T follicular helper cell (primary cell): ENCODE data around the gene TGFA.

ENCODE experiments used
- DNase-seq: peaks from one replicate; pipeline ENCODE4 v3.0.0-alpha.2; 2020; ENCODE audit warnings: low read depth

TGFA gene

GRCh38 chr2:70552501-70553333 lies 909 bp downstream of the TGFA start:
- DNase-seq = no peak

- no peak for DNase-seq
These were observed 2.5 kb downstream of the TGFA start for GRCh38 chr2:70551167-70551566.

- no peak for DNase-seq
These were observed 3.7 kb downstream of the TGFA start for GRCh38 chr2:70549962-70550361.

GRCh38 chr2:70549064-70549710 lies 4.4 kb downstream of the TGFA start:
- no peak for DNase-seq

- DNase-seq = no peak
These were observed 5.4 kb downstream of the TGFA start for GRCh38 chr2:70548233-70548632.

GRCh38 chr2:70546885-70547284 lies 6.7 kb downstream of the TGFA start:
- no peak for DNase-seq

- no peak for DNase-seq
These were observed 7.2 kb downstream of the TGFA start for GRCh38 chr2:70546376-70546775.

GRCh38 chr2:70541481-70542020 lies 12.1 kb downstream of the TGFA start:
- DNase-seq = no peak

GRCh38 chr2:70537840-70538239 lies 15.8 kb downstream of the TGFA start:
- no peak for DNase-seq

GRCh38 chr2:70536517-70537055 lies 17.0 kb downstream of the TGFA start:
- DNase-seq = no peak

GRCh38 chr2:70535573-70535972 lies 18.1 kb downstream of the TGFA start:
- no peak for DNase-seq

GRCh38 chr2:70534183-70534836 lies 19.3 kb downstream of the TGFA start:
- no peak for DNase-seq

- DNase-seq = no peak
These were observed 21.2 kb downstream of the TGFA start for GRCh38 chr2:70532244-70532935.

- no peak for DNase-seq
These were observed 22.1 kb downstream of the TGFA start for GRCh38 chr2:70531419-70532086.

- no peak for DNase-seq
These were observed 24.0 kb downstream of the TGFA start for GRCh38 chr2:70529610-70530009.

- DNase-seq = no peak
These were observed 24.7 kb downstream of the TGFA start for GRCh38 chr2:70528929-70529328.

GRCh38 chr2:70528276-70528675 lies 25.4 kb downstream of the TGFA start:
- no peak for DNase-seq

- no peak for DNase-seq
These were observed 26.1 kb downstream of the TGFA start for GRCh38 chr2:70527447-70528080.

GRCh38 chr2:70526126-70526525 lies 27.5 kb downstream of the TGFA start:
- no peak for DNase-seq

GRCh38 chr2:70525032-70525431 lies 28.6 kb downstream of the TGFA start:
- no peak for DNase-seq
